ENCODE data around the gene GORASP2. TPM values are rescaled to one million over a fixed set of nuclear protein-coding genes. Genes with fewer than 3 reads are reported as not detected.

Gene GORASP2
- total RNA-seq, 1 experiment from 2014 or later: 102 TPM

- no peak for TF ChIP-seq CREB1 (CRISPR knock-in tag; IDR thresholded peaks at IDR 0.05)
- no peak for TF ChIP-seq E2F4 (CRISPR knock-in tag; IDR thresholded peaks at IDR 0.05; ENCODE audit: borderline replicate concordance, low read depth)
- TF ChIP-seq, protein P1, sequence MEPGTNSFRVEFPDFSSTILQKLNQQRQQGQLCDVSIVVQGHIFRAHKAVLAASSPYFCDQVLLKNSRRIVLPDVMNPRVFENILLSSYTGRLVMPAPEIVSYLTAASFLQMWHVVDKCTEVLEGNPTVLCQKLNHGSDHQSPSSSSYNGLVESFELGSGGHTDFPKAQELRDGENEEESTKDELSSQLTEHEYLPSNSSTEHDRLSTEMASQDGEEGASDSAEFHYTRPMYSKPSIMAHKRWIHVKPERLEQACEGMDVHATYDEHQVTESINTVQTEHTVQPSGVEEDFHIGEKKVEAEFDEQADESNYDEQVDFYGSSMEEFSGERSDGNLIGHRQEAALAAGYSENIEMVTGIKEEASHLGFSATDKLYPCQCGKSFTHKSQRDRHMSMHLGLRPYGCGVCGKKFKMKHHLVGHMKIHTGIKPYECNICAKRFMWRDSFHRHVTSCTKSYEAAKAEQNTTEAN (CRISPR knock-in tag; IDR thresholded peaks at IDR 0.05): no peak
- TF ChIP-seq, protein P2, sequence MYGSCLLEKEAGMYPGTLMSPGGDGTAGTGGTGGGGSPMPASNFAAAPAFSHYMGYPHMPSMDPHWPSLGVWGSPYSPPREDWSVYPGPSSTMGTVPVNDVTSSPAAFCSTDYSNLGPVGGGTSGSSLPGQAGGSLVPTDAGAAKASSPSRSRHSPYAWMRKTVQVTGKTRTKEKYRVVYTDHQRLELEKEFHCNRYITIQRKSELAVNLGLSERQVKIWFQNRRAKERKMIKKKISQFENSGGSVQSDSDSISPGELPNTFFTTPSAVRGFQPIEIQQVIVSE (CRISPR knock-in tag; IDR thresholded peaks at IDR 0.05; ENCODE audit: borderline replicate concordance): no peak
- TF ChIP-seq, protein P3, sequence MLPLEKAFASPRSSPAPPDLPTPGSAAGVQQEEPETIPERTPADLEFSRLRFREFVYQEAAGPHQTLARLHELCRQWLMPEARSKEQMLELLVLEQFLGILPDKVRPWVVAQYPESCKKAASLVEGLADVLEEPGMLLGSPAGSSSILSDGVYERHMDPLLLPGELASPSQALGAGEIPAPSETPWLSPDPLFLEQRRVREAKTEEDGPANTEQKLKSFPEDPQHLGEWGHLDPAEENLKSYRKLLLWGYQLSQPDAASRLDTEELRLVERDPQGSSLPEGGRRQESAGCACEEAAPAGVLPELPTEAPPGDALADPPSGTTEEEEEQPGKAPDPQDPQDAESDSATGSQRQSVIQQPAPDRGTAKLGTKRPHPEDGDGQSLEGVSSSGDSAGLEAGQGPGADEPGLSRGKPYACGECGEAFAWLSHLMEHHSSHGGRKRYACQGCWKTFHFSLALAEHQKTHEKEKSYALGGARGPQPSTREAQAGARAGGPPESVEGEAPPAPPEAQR (CRISPR knock-in tag; IDR thresholded peaks at IDR 0.05): no peak
- no peak for TF ChIP-seq TEAD1 (CRISPR knock-in tag; IDR thresholded peaks at IDR 0.05)
- no peak for TF ChIP-seq ZNF671 (CRISPR knock-in tag; IDR thresholded peaks at IDR 0.05)
- TF ChIP-seq SMAD4 (CRISPR knock-in tag; IDR thresholded peaks at IDR 0.05): no peak
Measured at GRCh38 chr2:170975127-170975942, 46.3 kb downstream of the GORASP2 start (continued).

DNA sequence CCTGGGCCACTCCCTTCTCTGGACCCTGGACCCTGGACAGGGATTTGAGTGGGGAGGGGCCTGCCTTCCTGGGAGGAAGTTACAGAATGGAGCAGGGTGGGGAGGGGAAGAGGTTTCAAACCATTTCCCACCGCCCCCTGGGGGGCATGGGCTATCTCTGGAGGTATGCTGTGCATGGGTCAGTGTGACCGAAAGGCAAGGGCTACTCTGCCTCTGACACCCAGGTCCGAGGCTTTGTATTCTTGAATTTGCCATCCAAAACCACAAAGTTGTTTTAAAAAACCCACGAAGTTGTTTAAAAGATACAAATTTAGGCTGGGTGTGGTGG lies 46.9 kb downstream of the GORASP2 start:
- H3K4me1 Mint-ChIP-seq: peaks cover 51% of the 10 kb centered on the region
- no peaks in the 10 kb centered on the region for H3K9me3 Mint-ChIP-seq
- CTCF ChIA-PET: no interaction called here
- ATAC-seq (no peak), DNase-seq (ENCODE audit: low spot score) (no peak)
- POLR2A ChIA-PET: no interaction called here
- H3K27ac Mint-ChIP-seq: no peak overlapping the region
- TF ChIP-seq ETV6 (CRISPR knock-in tag; IDR thresholded peaks at IDR 0.05) (no peak), ZNF416 (CRISPR knock-in tag; IDR thresholded peaks at IDR 0.05) (no peak)
- H3K36me3 Mint-ChIP-seq: no peaks in the 10 kb centered on the region
- H3K27me3 Mint-ChIP-seq (ENCODE audit: low read depth): peaks cover 4% of the 10 kb centered on the region
- no peak overlapping the region for H3K4me3 Mint-ChIP-seq

DNA sequence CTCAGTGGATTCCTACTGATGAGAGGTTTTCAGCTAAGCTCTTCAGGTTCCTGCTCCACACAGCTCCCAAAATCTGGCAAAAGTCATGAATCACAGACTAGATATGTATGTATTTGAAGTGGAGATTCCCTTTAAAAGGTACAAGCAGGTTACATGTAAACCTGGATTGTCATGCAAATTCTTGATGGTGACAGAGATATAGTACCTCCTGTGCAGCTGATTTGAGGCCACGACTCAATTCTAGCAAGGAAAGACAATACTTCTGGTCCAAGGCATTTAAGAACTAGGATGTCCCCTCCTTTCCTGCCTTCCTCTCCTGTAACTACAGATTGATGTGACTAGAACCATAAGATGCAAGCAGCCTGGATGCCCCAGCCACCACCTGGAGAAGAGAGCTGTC lies 55.0 kb downstream of the GORASP2 start:
- peaks cover 8% of the 10 kb centered on the region; the same call in 1 of the 2 replicates for H3K27me3 Mint-ChIP-seq (ENCODE audit: low read depth)
- DNase-seq (ENCODE audit: low spot score): no peak
- TF ChIP-seq PRRX2 (CRISPR knock-in tag; IDR thresholded peaks at IDR 0.05) (no peak), PREB (CRISPR knock-in tag; IDR thresholded peaks at IDR 0.05; ENCODE audit: borderline replicate concordance) (no peak), GRHL2 (CRISPR knock-in tag; IDR thresholded peaks at IDR 0.05; ENCODE audit: insufficient replicate concordance, severe bottlenecking) (no peak), ZNF425 (CRISPR knock-in tag; conservative IDR thresholded peaks at IDR 0.05) (no peak), HMGXB4 (CRISPR knock-in tag; IDR thresholded peaks at IDR 0.05) (no peak), FOXP1 (CRISPR knock-in tag; IDR thresholded peaks at IDR 0.05; ENCODE audit: borderline replicate concordance) (no peak), JAZF1 (CRISPR knock-in tag; IDR thresholded peaks at IDR 0.05) (no peak), ETV6 (CRISPR knock-in tag; IDR thresholded peaks at IDR 0.05) (no peak), MLX (CRISPR knock-in tag; IDR thresholded peaks at IDR 0.05) (no peak)
- TF ChIP-seq, protein P4, sequence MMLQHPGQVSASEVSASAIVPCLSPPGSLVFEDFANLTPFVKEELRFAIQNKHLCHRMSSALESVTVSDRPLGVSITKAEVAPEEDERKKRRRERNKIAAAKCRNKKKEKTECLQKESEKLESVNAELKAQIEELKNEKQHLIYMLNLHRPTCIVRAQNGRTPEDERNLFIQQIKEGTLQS (CRISPR knock-in tag; conservative IDR thresholded peaks at IDR 0.05): no peak
- H3K4me1 Mint-ChIP-seq: peaks cover 39% of the 10 kb centered on the region
- H3K27ac Mint-ChIP-seq: no peak overlapping the region; the same call in 1 of the 2 replicates
- peak; percentile 57 for ATAC-seq
- H3K4me3 Mint-ChIP-seq: no peak overlapping the region
- POLR2A ChIA-PET: no interaction called here
- CTCF ChIA-PET: interaction anchor here (0.9 to 1.2 kb wide), 3 partner anchors 11 to 590 kb away, joined by 3 to 6 read pairs (median 3); no protein-coding TSS in a partner anchor
- peaks cover 21% of the 10 kb centered on the region for H3K36me3 Mint-ChIP-seq
- peaks cover 27% of the 10 kb centered on the region for H3K9me3 Mint-ChIP-seq

Measured in WTC11 (cell line).